Upper lobe of right lung (tissue), 1 donor: ENCODE data around the gene USP25. TPM values are rescaled to one million over a fixed set of nuclear protein-coding genes. Genes with fewer than 3 reads are reported as not detected.

Experiments used
- ATAC-seq: fragments of 200-7000 bp; cut with Tn5 transposase; one replicate; pipeline ENCODE4 v1.9.1; 2020; ENCODE audit warnings: mild to moderate bottlenecking, moderate library complexity
- DNase-seq: peaks from one replicate; pipeline ENCODE4 v3.0.0-alpha.2; 2020
- H3K27ac ChIP-seq: fragments of 200-600 bp; one replicate; pipeline ENCODE4 v1.8.0; 2022
- H3K27me3 ChIP-seq: fragments of 200-600 bp; one replicate; pipeline ENCODE4 v1.8.0; 2022; ENCODE audit warnings: mild to moderate bottlenecking
- H3K36me3 ChIP-seq: fragments of 200-600 bp; one replicate; pipeline ENCODE4 v1.8.0; 2022
- H3K4me1 ChIP-seq: fragments of 200-600 bp; one replicate; pipeline ENCODE4 v1.8.0; 2022
- H3K4me3 ChIP-seq: fragments of 200-600 bp; one replicate; pipeline ENCODE4 v1.8.0; 2022; ENCODE audit warnings: mild to moderate bottlenecking
- H3K9me3 ChIP-seq: fragments of 200-600 bp; one replicate; pipeline ENCODE4 v1.8.0; 2022
- intact Hi-C: fragments of 100-400 bp; cut with DNase I; formaldehyde crosslinking; loops from one replicate; pipeline ENCODE4 v1.11.0; 2022
- total RNA-seq: library from RNA; stranded (reverse); fragmentation: NEBNext Ultra II Directional; extraction: Animal tissue kit (Norgen Biotek cat#: 25700); gene quantifications from one replicate; pipeline ENCODE4 v1.2.1, GENCODE V29; 2021
- TF ChIP-seq, protein P1 (sequence below): fragments of 200-600 bp; IDR thresholded peaks from one replicate; pipeline ENCODE4 v1.8.0; 2022; ENCODE audit warnings: antibody characterized with exemption
- donor health status: DM: no; HTN: yes; CAD: no; lungs with severe emphysema.

USP25 gene
- total RNA-seq, 1 donor from 2014 or later, result 65.0 TPM

DNA sequence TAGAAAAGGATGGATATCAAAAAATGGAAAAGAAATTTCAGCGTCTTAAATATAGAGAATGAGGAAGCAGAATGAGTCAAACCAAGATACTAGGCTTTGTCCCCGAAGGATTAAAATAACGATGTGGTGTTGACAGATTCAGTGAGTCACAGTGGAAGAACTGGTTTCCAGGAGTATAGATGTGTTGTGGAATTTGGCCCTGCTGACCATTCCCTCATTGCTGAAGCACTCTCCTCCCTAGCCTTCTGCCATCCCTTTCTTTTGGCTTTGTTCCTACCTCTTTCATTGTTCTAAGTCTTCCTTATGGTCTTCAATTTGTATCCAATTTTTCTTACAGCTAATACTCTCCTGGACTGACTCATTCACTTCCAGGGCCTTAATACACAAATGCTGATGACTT lies 23.1 kb upstream of the USP25 start:
- intact Hi-C loops, result no loop called here
- TF ChIP-seq, protein P1, sequence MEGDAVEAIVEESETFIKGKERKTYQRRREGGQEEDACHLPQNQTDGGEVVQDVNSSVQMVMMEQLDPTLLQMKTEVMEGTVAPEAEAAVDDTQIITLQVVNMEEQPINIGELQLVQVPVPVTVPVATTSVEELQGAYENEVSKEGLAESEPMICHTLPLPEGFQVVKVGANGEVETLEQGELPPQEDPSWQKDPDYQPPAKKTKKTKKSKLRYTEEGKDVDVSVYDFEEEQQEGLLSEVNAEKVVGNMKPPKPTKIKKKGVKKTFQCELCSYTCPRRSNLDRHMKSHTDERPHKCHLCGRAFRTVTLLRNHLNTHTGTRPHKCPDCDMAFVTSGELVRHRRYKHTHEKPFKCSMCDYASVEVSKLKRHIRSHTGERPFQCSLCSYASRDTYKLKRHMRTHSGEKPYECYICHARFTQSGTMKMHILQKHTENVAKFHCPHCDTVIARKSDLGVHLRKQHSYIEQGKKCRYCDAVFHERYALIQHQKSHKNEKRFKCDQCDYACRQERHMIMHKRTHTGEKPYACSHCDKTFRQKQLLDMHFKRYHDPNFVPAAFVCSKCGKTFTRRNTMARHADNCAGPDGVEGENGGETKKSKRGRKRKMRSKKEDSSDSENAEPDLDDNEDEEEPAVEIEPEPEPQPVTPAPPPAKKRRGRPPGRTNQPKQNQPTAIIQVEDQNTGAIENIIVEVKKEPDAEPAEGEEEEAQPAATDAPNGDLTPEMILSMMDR, result no peak
- ATAC-seq, result peak; percentile 84

DNA sequence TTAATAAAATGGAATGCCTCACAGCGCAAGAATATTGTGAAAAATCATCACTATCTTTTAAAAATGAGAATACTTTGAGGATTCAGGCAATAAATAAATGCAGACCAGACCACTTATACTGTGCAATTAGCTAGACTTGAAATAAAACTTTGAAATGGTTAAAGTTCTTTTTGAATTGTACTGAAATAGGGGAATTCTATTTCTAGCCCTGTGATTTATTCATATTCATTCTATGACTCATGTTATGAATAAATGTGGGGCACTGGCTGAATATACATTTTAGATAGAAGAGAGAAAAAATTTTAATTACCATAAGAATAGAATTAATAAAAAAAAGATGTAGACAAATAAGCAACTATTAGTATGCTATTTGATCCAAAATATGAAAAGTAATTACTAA lies 16.4 kb upstream of the USP25 start:
- Histone ChIP-seq H3K27me3 (no peaks in the 10 kb centered on the region), H3K27ac (no peak overlapping the region), H3K4me1 (no peaks in the 10 kb centered on the region), H3K4me3 (no peak overlapping the region), H3K9me3 (no peaks in the 10 kb centered on the region), H3K36me3 (no peaks in the 10 kb centered on the region)
- DNase-seq (no peak), ATAC-seq (no peak)
- TF ChIP-seq, protein P1, result no peak
- intact Hi-C loops, result no loop called here

More for the DNA sequence above, 23.1 kb upstream of the USP25 start:
- Histone ChIP-seq H3K4me1 (no peaks in the 10 kb centered on the region), H3K9me3 (peaks cover 11% of the 10 kb centered on the region), H3K27ac (no peak overlapping the region), H3K36me3 (no peaks in the 10 kb centered on the region), H3K27me3 (no peaks in the 10 kb centered on the region), H3K4me3 (no peak overlapping the region)
- no peak for DNase-seq

DNA sequence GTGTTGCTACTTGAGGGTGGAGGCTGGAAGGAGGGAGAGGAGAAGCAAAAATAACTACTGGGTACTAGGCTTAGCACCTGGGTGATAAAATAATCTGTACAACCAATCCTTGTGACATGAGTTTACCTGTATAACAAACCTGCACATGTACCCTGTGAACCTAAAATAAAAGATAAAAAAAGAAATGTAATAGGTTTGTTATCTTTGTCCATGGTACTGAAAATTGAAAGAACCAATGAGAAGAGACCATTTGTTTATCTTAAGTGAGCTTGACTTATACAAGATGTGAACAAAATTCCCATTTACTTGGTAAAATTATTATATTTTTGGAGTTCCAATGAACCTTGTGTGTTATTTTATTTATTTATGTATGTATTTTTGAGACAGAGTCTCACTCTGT lies 11.1 kb upstream of the USP25 start:
- TF ChIP-seq, protein P1, result no peak
- no peak overlapping the region for H3K4me3 ChIP-seq
- no peak for ATAC-seq

DNA sequence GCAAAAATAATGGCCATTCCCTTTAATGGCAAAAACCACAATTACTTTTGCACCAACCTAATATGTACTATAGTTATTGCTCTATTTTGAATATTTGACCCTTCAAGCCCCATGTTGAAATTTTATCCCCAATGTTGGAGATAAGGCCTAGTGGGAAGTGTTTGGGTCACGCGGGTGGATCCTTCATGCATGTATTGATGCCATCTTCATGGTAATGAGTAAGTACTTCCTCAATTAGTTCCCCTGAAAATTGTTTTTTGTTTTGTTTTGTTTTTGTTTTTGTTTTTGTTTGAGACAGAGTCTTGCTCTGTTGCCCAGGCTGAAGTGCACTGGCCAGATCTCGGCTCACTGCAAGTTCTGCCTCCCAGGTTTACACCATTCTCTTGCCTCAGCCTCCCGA lies 9.8 kb upstream of the USP25 start:
- intact Hi-C loops, result no loop called here

More for the DNA sequence above, 11.1 kb upstream of the USP25 start:
- Histone ChIP-seq H3K27me3 (no peaks in the 10 kb centered on the region), H3K9me3 (no peaks in the 10 kb centered on the region), H3K27ac (no peak overlapping the region), H3K4me1 (no peaks in the 10 kb centered on the region), H3K36me3 (no peaks in the 10 kb centered on the region)
- intact Hi-C loops, result no loop called here
- DNase-seq, result no peak

DNA sequence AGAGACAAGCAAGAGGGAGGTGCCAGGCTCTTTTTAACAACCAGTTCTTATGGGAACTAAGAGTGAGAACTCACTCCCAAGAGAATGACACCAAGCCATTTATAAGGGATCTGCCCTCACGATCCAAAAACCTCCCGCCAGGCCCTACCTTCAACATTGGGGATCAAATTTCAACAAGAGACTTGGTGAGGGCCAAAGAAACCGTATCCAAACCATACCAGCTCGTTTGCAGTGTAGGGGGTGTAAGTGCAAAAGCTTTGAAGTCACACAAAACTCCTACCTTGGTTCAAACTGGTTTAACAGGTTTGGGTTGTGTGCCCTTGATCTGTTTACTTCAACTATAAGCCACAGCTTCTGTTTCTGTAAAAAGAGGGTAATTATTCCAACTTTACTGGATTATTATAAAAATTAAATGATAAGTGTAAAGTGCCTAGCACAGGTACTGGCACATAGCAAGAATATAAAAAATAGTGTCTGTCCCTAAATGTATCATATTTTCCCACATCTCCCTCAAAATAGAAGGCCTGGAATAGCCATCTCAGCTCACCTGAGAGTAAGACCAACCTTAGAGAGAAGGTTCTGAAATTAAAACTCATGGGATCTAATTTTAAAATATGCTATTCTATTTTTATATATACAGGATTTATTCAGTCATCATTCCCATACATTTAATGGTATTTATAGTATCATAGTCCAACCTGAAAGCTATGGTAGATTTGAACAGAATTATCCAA lies 7.0 kb upstream of the USP25 start:
- ATAC-seq (peak; percentile 66), DNase-seq (no peak)
- Histone ChIP-seq H3K36me3 (no peaks in the 10 kb centered on the region), H3K4me1 (no peaks in the 10 kb centered on the region), H3K9me3 (no peaks in the 10 kb centered on the region), H3K27me3 (no peaks in the 10 kb centered on the region), H3K4me3 (no peak overlapping the region), H3K27ac (no peak overlapping the region)
- TF ChIP-seq, protein P1, result no peak
- intact Hi-C loops, result no loop called here

More for the DNA sequence above, 9.8 kb upstream of the USP25 start:
- ATAC-seq (no peak), DNase-seq (no peak)
- no peaks in the 10 kb centered on the region for H3K36me3 ChIP-seq
- H3K4me3 ChIP-seq, result no peak overlapping the region
- H3K4me1 ChIP-seq, result no peaks in the 10 kb centered on the region
- no peak overlapping the region for H3K27ac ChIP-seq
- no peaks in the 10 kb centered on the region for H3K9me3 ChIP-seq
- H3K27me3 ChIP-seq, result no peaks in the 10 kb centered on the region
- TF ChIP-seq, protein P1, result no peak
